ENCODE data around the gene GRIA1. TPM values are rescaled to one million over a fixed set of nuclear protein-coding genes. Genes with fewer than 3 reads are reported as not detected.

Gene GRIA1
- total and polyA plus RNA-seq, 2 of the 4 experiments (the other 2 are of a cell fraction): 0.48 to 1.3 TPM

GRCh38 chr5:153753645-153754432, 263.4 kb downstream of the GRIA1 start:
- H4K5ac ChIP-seq (ENCODE audit: low read depth, low read length): no peak overlapping the region
- H3K4me3 ChIP-seq (ENCODE audit: insufficient read depth, low read depth, low read length): no peak overlapping the region
- H3K4me1 ChIP-seq (ENCODE audit: control insufficient read depth, insufficient read depth, low read length): no peaks in the 10 kb centered on the region
- in situ Hi-C loops (cut with MboI; ENCODE audit: low sequenced_read_pairs) (no loop called here), intact Hi-C loops (cut with micrococcal nuclease) (loop anchor here (10.0 kb wide), 1 partner anchor 1219 kb away; no protein-coding TSS in a partner anchor), dilution Hi-C loops (cut with HindIII; ENCODE audit: low sequenced_read_pairs, unreplicated experiment) (no loop called here)
- ATAC-seq (ENCODE audit: low read depth) (no peak), DNase-seq (no peak)
- H3K56ac ChIP-seq (ENCODE audit: extremely low read depth, insufficient read depth, low read length): no peak overlapping the region
- no peak overlapping the region for H2BK120ac ChIP-seq (ENCODE audit: low read depth, low read length)
- H3K9me1 ChIP-seq (ENCODE audit: insufficient read depth, low read length): no peaks in the 10 kb centered on the region
- no peak overlapping the region for H2AK5ac ChIP-seq (ENCODE audit: low read depth, low read length)
- no peaks in the 10 kb centered on the region for H3K79me1 ChIP-seq (ENCODE audit: low read depth in 1 of 2, low read length in 2 of 2)
- no peak overlapping the region for H3K9ac ChIP-seq (ENCODE audit: low read depth, low read length)
- no peak overlapping the region for H2BK15ac ChIP-seq (ENCODE audit: low read depth, low read length)
- no peak overlapping the region for H2AK9ac ChIP-seq (replicated peaks; ENCODE audit: low read depth, low read length, poor library complexity)
- CTCF ChIA-PET: no interaction called here
- H4K8ac ChIP-seq (ENCODE audit: low read depth in 2 of 2, low read length in 2 of 2): no peak overlapping the region
- H3K36me3 ChIP-seq (ENCODE audit: control insufficient read depth, insufficient read depth, low read length): no peaks in the 10 kb centered on the region
- no peak overlapping the region for H2BK20ac ChIP-seq (ENCODE audit: low read depth, low read length)
- WGBS, 2 experiments (ENCODE audit: extremely low coverage in 2 of 2, insufficient read length in 1 of 2): no CpG with 5 or more reads among the region's 4 CpGs
- H3K4me2 ChIP-seq (ENCODE audit: low read depth, low read length): no peak overlapping the region
- H3K27ac ChIP-seq (ENCODE audit: insufficient read depth, low read length): no peak overlapping the region
- no peak overlapping the region for H2AFZ ChIP-seq (replicated peaks; ENCODE audit: low read length, poor library complexity)
- H3K18ac ChIP-seq (ENCODE audit: low read depth, low read length): no peak overlapping the region
- no peaks in the 10 kb centered on the region for H3K27me3 ChIP-seq (ENCODE audit: control insufficient read depth, insufficient read depth, low read length)
- no peak overlapping the region for H4K91ac ChIP-seq (ENCODE audit: insufficient read depth, low read depth, low read length)
- no peaks in the 10 kb centered on the region for H3K9me3 ChIP-seq (ENCODE audit: control insufficient read depth, insufficient read depth, low read length)
- POLR2A ChIA-PET (ENCODE audit: unreplicated experiment): no interaction called here
- H3K14ac ChIP-seq (replicated peaks; ENCODE audit: low read depth, low read length): no peak overlapping the region
- no TSS peak for BruUV-seq (replicated peaks)
- H3K23ac ChIP-seq (ENCODE audit: low read depth, low read length): no peak overlapping the region
- TF ChIP-seq MAZ (IDR thresholded peaks at IDR 0.05; ENCODE audit: borderline replicate concordance, low read depth, low read length) (no peak), RFX5 (IDR thresholded peaks at IDR 0.05; ENCODE audit: low read depth, low read length) (no peak), CTCF (conservative IDR thresholded peaks at IDR 0.05; ENCODE audit: low read depth, low read length) (no peak), RAD21 (IDR thresholded peaks at IDR 0.05; ENCODE audit: low read length) (no peak), NFE2L2 (IDR thresholded peaks at IDR 0.05; ENCODE audit: low read depth, low read length) (no peak), BHLHE40 (IDR thresholded peaks at IDR 0.05; ENCODE audit: low read depth, low read length) (no peak), FOS (IDR thresholded peaks at IDR 0.05; ENCODE audit: low read depth, low read length) (no peak), SMC3 (IDR thresholded peaks at IDR 0.05; ENCODE audit: low read depth, low read length) (no peak), CHD1 (IDR thresholded peaks at IDR 0.05; ENCODE audit: low read depth, low read length) (no peak), MAFK (IDR thresholded peaks at IDR 0.05; ENCODE audit: low read depth, low read length) (no peak), MXI1 (IDR thresholded peaks at IDR 0.05; ENCODE audit: borderline replicate concordance, low read depth, low read length) (no peak)
- no peaks in the 10 kb centered on the region for H4K20me1 ChIP-seq (ENCODE audit: insufficient read depth, low read length)
- H2BK5ac ChIP-seq (ENCODE audit: low read depth, low read length, poor library complexity, severe bottlenecking): no peak overlapping the region
- H3K4ac ChIP-seq (ENCODE audit: low read depth, low read length): no peak overlapping the region
